B cell (primary cell): Measurements from ENCODE around the gene USP17L30. TPM values are rescaled to one million over a fixed set of nuclear protein-coding genes. Genes with fewer than 3 reads are reported as not detected.

ENCODE experiments used
- ATAC-seq: fragments of 200-7000 bp; cut with Tn5 transposase; one replicate; pipeline ENCODE4 v1.10.0; 2021; ENCODE audit warnings: low read depth, mild to moderate bottlenecking, moderate number of reproducible peaks, moderate library complexity
- CTCF ChIA-PET: fragments of 350-600 bp; sonication (Branson Sonifier 250); formaldehyde crosslinking; loops from one replicate; lab custom pipeline; 2021; ENCODE audit warnings: antibody characterized with exemption, inconsistent platforms; lab: Charles Lee
- POLR2A ChIA-PET: fragments of 350-600 bp; sonication (Branson Sonifier 250); formaldehyde crosslinking; loops from one replicate; lab custom pipeline; 2021; ENCODE audit warnings: antibody characterized with exemption; lab: Charles Lee
- DNase-seq: peaks from one replicate; pipeline ENCODE4 v3.0.0; 2013
- H2AFZ ChIP-seq: 2 replicates; pipeline ENCODE4 v1.6.1; 2012; ENCODE audit warnings: mild to moderate bottlenecking, low read depth, low read length; ENCODE audit not compliant: insufficient read depth, poor library complexity, severe bottlenecking
- H3K27ac ChIP-seq, 2 donors: 1 replicate in 1 of 2; 2 replicates in 1 of 2; pipeline ENCODE4 v1.5.1; 2012 to 2013; ENCODE audit warnings: low read length in 2 of 2, mild to moderate bottlenecking in 2 of 2, moderate library complexity in 1 of 2
- H3K27me3 ChIP-seq, 4 experiments: fragments of 200-600 bp in 1 of 4; sonication (generic) in 1 of 4; replicated peaks in 1 of 4; 1 replicate in 2 of 4; 2 replicates in 2 of 4; pipeline versions ENCODE4 v1.6.1 to v1.7.0; 2013 to 2016; ENCODE audit warnings: low read length in 3 of 4, mild to moderate bottlenecking in 2 of 4, mixed read lengths in 1 of 4, moderate library complexity in 1 of 4; ENCODE audit not compliant: insufficient read depth in 4 of 4, control insufficient read depth in 3 of 4; ENCODE audit errors: control extremely low read depth in 1 of 4
- H3K36me3 ChIP-seq, 2 experiments: replicated peaks in 1 of 2; 1 replicate in 1 of 2; 2 replicates in 1 of 2; pipeline versions ENCODE4 v1.6.1 to v1.7.1; 2013; ENCODE audit warnings: low read length in 1 of 2; ENCODE audit not compliant: insufficient read depth in 2 of 2, control insufficient read depth in 1 of 2; ENCODE audit errors: control extremely low read depth in 1 of 2, extremely low read depth in 1 of 2
- H3K4me1 ChIP-seq, 2 donors: fragments of 200-600 bp in 1 of 2; sonication (generic) in 1 of 2; 1 replicate in 1 of 2; 2 replicates in 1 of 2; pipeline versions ENCODE4 v1.5.1 to v1.6.1; 2013 to 2017; ENCODE audit warnings: low read length in 2 of 2; ENCODE audit not compliant: control insufficient read depth in 2 of 2, insufficient read depth in 2 of 2
- H3K4me2 ChIP-seq: replicated peaks from 2 replicates; pipeline ENCODE3; 2012; ENCODE audit warnings: mild to moderate bottlenecking, low read depth, low read length; ENCODE audit not compliant: poor library complexity, severe bottlenecking
- H3K4me3 ChIP-seq, 5 experiments: fragments of 200-600 bp in 1 of 5; sonication (generic) in 1 of 5; 1 replicate in 3 of 5; 2 replicates in 2 of 5; pipeline versions ENCODE4 v1.5.1 to v1.7.0; 2011 to 2016; ENCODE audit warnings: low read length in 4 of 5, mild to moderate bottlenecking in 4 of 5, low read depth in 2 of 5, control low read depth in 1 of 5, moderate library complexity in 1 of 5; ENCODE audit not compliant: insufficient read depth in 1 of 5; ENCODE audit errors: control extremely low read depth in 1 of 5, extremely low read depth in 1 of 5
- H3K79me2 ChIP-seq: fragments of 200-600 bp; sonication (generic); one replicate; pipeline ENCODE4 v1.6.0; 2016; ENCODE audit warnings: low read length; ENCODE audit not compliant: control insufficient read depth, insufficient read depth
- H3K9ac ChIP-seq: fragments of 200-600 bp; sonication (generic); 2 replicates; pipeline ENCODE4 v1.6.1; 2017; ENCODE audit warnings: mild to moderate bottlenecking, low read length, moderate library complexity
- H3K9me3 ChIP-seq, 3 donors: one replicate each; pipeline versions ENCODE4 v1.6.1 to v1.7.1; 2013; ENCODE audit warnings: low read length in 2 of 3; ENCODE audit not compliant: control insufficient read depth in 2 of 3, insufficient read depth in 1 of 3; ENCODE audit errors: control extremely low read depth in 1 of 3
- H4K20me1 ChIP-seq: 2 replicates; pipeline ENCODE4 v1.6.0; 2012; ENCODE audit warnings: mild to moderate bottlenecking, low read length; ENCODE audit not compliant: insufficient read depth, control insufficient read depth, poor library complexity, severe bottlenecking
- H3K27ac Mint-ChIP-seq: one replicate; pipeline ENCODE4 v1.8.0; 2021; ENCODE audit warnings: mixed read lengths
- H3K27me3 Mint-ChIP-seq: one replicate; pipeline ENCODE4 v1.8.0; 2021; ENCODE audit warnings: mixed read lengths
- H3K4me1 Mint-ChIP-seq: one replicate; pipeline ENCODE4 v1.8.0; 2021; ENCODE audit warnings: mixed read lengths
- H3K4me3 Mint-ChIP-seq: one replicate; pipeline ENCODE4 v1.8.0; 2021; ENCODE audit warnings: mixed read lengths
- H3K9me3 Mint-ChIP-seq: one replicate; pipeline ENCODE4 v1.8.0; 2022; ENCODE audit warnings: mixed read lengths; ENCODE audit not compliant: insufficient read depth
- CTCF ChIP-seq: fragments of 200-600 bp; IDR thresholded peaks from one replicate; pipeline ENCODE4 v1.8.0; 2022; ENCODE audit warnings: antibody characterized with exemption, mild to moderate bottlenecking
- EZH2 ChIP-seq: IDR thresholded peaks from 2 replicates; pipeline ENCODE4 v1.6.1; 2012; ENCODE audit warnings: borderline replicate concordance, low read depth, mild to moderate bottlenecking, moderate library complexity, low read length; ENCODE audit not compliant: insufficient read depth, poor library complexity, severe bottlenecking
- WGBS: methylation state at CpG from one replicate; pipeline ENCODE4 v1.1.5; 2013; ENCODE audit warnings: missing lambda C conversion rate; ENCODE audit not compliant: insufficient coverage; 5-methylcytosine and 5-hydroxymethylcytosine counted together
- intact Hi-C: fragments of 100-400 bp; cut with micrococcal nuclease; formaldehyde crosslinking; loops from one replicate; pipeline ENCODE4 v1.10.0; 2022
- polyA plus RNA-seq: library from polyadenylated mRNA; depleted of rRNA; stranded (reverse); fragments of >200 nt; gene quantifications from 2 replicates; pipeline ENCODE4 v1.2.3, GENCODE V29; 2012
- small RNA-seq: library from RNA; depleted of rRNA; stranded (forward); fragments of <200 nt; gene quantifications from one replicate; pipeline ENCODE3, GENCODE V24; 2012; ENCODE audit warnings: low replicate concordance, low read depth; ENCODE audit not compliant: insufficient read length
- total RNA-seq, 2 donors: library from RNA; stranded (reverse); fragments of 120-200 nt in 1 of 2; gene quantifications; 1 replicate in 1 of 2; 2 replicates in 1 of 2; pipeline versions ENCODE4 v1.2.3 to v1.2.4, GENCODE V29; 2013 to 2022

The USP17L30 gene
- total and polyA plus RNA-seq, 2 donors (not counting 1 experiment from before 2014, with no cell fraction given) = not detected

DNA sequence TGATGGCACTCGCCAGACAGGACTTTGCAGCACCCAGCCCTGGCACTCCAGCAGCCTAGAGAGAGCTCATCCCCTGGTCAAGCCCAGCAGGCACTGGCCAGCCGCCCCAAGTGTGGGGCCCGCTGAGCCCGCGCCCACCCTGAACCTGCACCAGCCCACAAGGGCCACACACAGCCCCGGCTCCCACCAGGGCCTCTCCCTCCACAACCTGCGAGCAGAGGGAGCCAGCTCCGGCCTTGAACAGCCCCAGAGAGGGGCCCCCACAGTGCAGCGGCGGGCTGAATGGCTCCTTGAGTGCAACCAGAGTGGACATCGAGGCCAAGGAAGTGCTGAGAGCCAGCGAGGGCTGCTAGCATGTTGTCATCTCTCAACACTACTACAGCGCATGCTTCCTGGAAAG is 46.9 kb downstream of the USP17L30 start:
- no peak for TF ChIP-seq EZH2
- no peak for TF ChIP-seq CTCF
- Histone ChIP-seq H3K27ac (no peak overlapping the region), H4K20me1 (no peaks in the 10 kb centered on the region), H3K4me2 (no peak overlapping the region), H3K36me3 (no peaks in the 10 kb centered on the region), H3K9ac (no peak overlapping the region), H2AFZ (no peak overlapping the region), H3K27me3 (no peaks in the 10 kb centered on the region), H3K4me1 (no peaks in the 10 kb centered on the region), H3K79me2 (no peaks in the 10 kb centered on the region), H3K4me3 (no peak overlapping the region), H3K9me3 (peaks cover 0 to 4% (median 0%) of the 10 kb centered on the region in 3 donors)
- Mint-ChIP-seq H3K27me3 (no peaks in the 10 kb centered on the region), H3K27ac (no peak overlapping the region), H3K4me3 (no peak overlapping the region), H3K9me3 (peaks cover 5% of the 10 kb centered on the region), H3K4me1 (no peaks in the 10 kb centered on the region)
- DNase-seq (no peak), ATAC-seq (no peak)
- 93% methylated on average over 5 of the region's 13 CpGs for WGBS
- intact Hi-C loops = no loop called here
- ChIA-PET CTCF (no interaction called here), POLR2A (no interaction called here)

Small RNA genes within 50 kb of the gene (small RNA-seq; reads per million reads assigned to genes)
- gene RNA5SP153 = not detected

Other genes with a start within 250 kb of the USP17L30 start
- gene FAM90A26, start 192.7 kb upstream of the USP17L30 start, total RNA-seq = not detected in 2 replicates
- gene FAM90A26, start 192.7 kb upstream of the USP17L30 start, polyA plus RNA-seq = 0.04 TPM in 1 of 2 replicates, not detected in the other
- gene USP17L10, start 152.5 kb upstream of the USP17L30 start, total RNA-seq = not detected in 2 replicates
- gene USP17L10, start 152.5 kb upstream of the USP17L30 start, polyA plus RNA-seq = not detected in 2 replicates
- not detected in 2 replicates for gene USP17L11, start 147.7 kb upstream of the USP17L30 start, total RNA-seq
- not detected in 2 replicates for gene USP17L11, start 147.7 kb upstream of the USP17L30 start, polyA plus RNA-seq
- not detected in 2 replicates for gene USP17L12, start 143.0 kb upstream of the USP17L30 start, total RNA-seq
- not detected in 2 replicates for gene USP17L12, start 143.0 kb upstream of the USP17L30 start, polyA plus RNA-seq
- not detected in 2 replicates for gene USP17L13, start 138.2 kb upstream of the USP17L30 start, total RNA-seq
- gene USP17L13, start 138.2 kb upstream of the USP17L30 start, polyA plus RNA-seq = not detected in 2 replicates
- gene USP17L15, start 128.7 kb upstream of the USP17L30 start, total RNA-seq = not detected in 2 replicates
- not detected in 2 replicates for gene USP17L15, start 128.7 kb upstream of the USP17L30 start, polyA plus RNA-seq
- gene USP17L17, start 119.2 kb upstream of the USP17L30 start, total RNA-seq = not detected in 2 replicates
- gene USP17L17, start 119.2 kb upstream of the USP17L30 start, polyA plus RNA-seq = not detected in 2 replicates
- not detected in 2 replicates for gene USP17L18, start 114.5 kb upstream of the USP17L30 start, total RNA-seq
- not detected in 2 replicates for gene USP17L18, start 114.5 kb upstream of the USP17L30 start, polyA plus RNA-seq
- gene USP17L19, start 109.8 kb upstream of the USP17L30 start, total RNA-seq = not detected in 2 replicates
- not detected in 2 replicates for gene USP17L19, start 109.8 kb upstream of the USP17L30 start, polyA plus RNA-seq
- gene USP17L20, start 105.0 kb upstream of the USP17L30 start, total RNA-seq = not detected in 2 replicates
- not detected in 2 replicates for gene USP17L20, start 105.0 kb upstream of the USP17L30 start, polyA plus RNA-seq
- not detected in 2 replicates for gene USP17L21, start 100.3 kb upstream of the USP17L30 start, total RNA-seq
- gene USP17L21, start 100.3 kb upstream of the USP17L30 start, polyA plus RNA-seq = not detected in 2 replicates
- not detected in 2 replicates for gene USP17L22, start 95.5 kb upstream of the USP17L30 start, total RNA-seq
- not detected in 2 replicates for gene USP17L22, start 95.5 kb upstream of the USP17L30 start, polyA plus RNA-seq
- gene USP17L24, start 38.0 kb upstream of the USP17L30 start, total RNA-seq = not detected in 2 replicates
- not detected in 2 replicates for gene USP17L24, start 38.0 kb upstream of the USP17L30 start, polyA plus RNA-seq
- gene USP17L25, start 33.2 kb upstream of the USP17L30 start, total RNA-seq = not detected in 2 replicates
- gene USP17L25, start 33.2 kb upstream of the USP17L30 start, polyA plus RNA-seq = not detected in 2 replicates
- gene USP17L26, start 28.5 kb upstream of the USP17L30 start, total RNA-seq = not detected in 2 replicates
- not detected in 2 replicates for gene USP17L26, start 28.5 kb upstream of the USP17L30 start, polyA plus RNA-seq
- gene USP17L5, start 23.7 kb upstream of the USP17L30 start, total RNA-seq = not detected in 2 replicates
- gene USP17L5, start 23.7 kb upstream of the USP17L30 start, polyA plus RNA-seq = not detected in 2 replicates
- gene USP17L27, start 19.0 kb upstream of the USP17L30 start, total RNA-seq = not detected in 2 replicates
- not detected in 2 replicates for gene USP17L27, start 19.0 kb upstream of the USP17L30 start, polyA plus RNA-seq
- not detected in 2 replicates for gene USP17L28, start 14.2 kb upstream of the USP17L30 start, total RNA-seq
- not detected in 2 replicates for gene USP17L28, start 14.2 kb upstream of the USP17L30 start, polyA plus RNA-seq
- gene USP17L29, start 9.5 kb upstream of the USP17L30 start, total RNA-seq = not detected in 2 replicates
- not detected in 2 replicates for gene USP17L29, start 9.5 kb upstream of the USP17L30 start, polyA plus RNA-seq
- not detected in 2 replicates for gene DEFB131A, start 81.3 kb downstream of the USP17L30 start, total RNA-seq
- not detected in 2 replicates for gene DEFB131A, start 81.3 kb downstream of the USP17L30 start, polyA plus RNA-seq